ENCODE results near the gene NEK2.

DNA sequence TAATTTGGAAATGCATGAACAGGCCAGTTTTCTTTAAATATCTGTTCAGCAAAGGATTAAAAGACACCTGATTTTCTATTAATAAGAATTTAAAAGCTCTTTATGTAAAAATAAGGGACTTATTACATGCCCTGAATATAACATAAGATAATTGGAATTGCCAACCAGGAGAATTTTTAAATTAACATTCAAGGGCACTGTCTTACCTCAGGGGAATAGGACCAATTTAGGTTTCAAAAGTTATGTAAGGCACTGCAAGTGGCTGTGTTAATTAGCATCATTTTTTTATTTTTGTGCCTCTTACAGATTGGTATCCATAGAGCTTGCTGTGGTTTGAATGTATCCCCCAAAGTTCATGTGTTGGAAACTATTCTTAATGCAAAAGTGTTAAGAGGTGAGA lies 1.3 kb upstream of the NEK2 start:
- TF ChIP-seq, protein P1, sequence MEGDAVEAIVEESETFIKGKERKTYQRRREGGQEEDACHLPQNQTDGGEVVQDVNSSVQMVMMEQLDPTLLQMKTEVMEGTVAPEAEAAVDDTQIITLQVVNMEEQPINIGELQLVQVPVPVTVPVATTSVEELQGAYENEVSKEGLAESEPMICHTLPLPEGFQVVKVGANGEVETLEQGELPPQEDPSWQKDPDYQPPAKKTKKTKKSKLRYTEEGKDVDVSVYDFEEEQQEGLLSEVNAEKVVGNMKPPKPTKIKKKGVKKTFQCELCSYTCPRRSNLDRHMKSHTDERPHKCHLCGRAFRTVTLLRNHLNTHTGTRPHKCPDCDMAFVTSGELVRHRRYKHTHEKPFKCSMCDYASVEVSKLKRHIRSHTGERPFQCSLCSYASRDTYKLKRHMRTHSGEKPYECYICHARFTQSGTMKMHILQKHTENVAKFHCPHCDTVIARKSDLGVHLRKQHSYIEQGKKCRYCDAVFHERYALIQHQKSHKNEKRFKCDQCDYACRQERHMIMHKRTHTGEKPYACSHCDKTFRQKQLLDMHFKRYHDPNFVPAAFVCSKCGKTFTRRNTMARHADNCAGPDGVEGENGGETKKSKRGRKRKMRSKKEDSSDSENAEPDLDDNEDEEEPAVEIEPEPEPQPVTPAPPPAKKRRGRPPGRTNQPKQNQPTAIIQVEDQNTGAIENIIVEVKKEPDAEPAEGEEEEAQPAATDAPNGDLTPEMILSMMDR (IDR thresholded peaks at IDR 0.05), result no peak
- TF ChIP-seq EZH2 (IDR thresholded peaks at IDR 0.05; ENCODE audit: borderline replicate concordance, insufficient read depth, low read depth, low read length, poor library complexity, severe bottlenecking), result no peak

All from B cell (primary cell).